ENCODE results near the gene STX5.
A peak's percentile ranks its signal among the peaks of the same experiment; 100 is the strongest.

STX5 gene

DNA sequence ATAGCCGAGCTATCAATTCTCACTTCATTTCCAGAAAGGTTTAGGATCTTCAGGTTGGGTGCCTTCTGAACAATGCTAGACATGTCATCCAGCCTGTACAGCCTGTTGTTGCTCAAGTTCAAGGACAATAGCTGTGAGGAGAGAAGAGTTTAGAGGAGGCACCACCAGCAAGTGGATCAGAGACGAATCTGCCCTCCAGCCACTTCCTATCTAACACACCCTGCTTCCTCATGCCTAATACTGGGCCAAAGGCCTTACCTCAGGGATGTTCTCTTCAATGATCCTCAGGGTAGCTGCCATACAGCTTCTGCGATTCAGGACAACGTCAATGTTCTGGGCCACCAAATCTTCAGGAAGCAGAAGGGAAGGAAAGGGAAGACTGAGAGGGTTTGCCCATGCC, 30.8 kb downstream of the STX5 start:
- no peak for DNase-seq (ENCODE audit: low read depth)
- TF ChIP-seq, protein P1, sequence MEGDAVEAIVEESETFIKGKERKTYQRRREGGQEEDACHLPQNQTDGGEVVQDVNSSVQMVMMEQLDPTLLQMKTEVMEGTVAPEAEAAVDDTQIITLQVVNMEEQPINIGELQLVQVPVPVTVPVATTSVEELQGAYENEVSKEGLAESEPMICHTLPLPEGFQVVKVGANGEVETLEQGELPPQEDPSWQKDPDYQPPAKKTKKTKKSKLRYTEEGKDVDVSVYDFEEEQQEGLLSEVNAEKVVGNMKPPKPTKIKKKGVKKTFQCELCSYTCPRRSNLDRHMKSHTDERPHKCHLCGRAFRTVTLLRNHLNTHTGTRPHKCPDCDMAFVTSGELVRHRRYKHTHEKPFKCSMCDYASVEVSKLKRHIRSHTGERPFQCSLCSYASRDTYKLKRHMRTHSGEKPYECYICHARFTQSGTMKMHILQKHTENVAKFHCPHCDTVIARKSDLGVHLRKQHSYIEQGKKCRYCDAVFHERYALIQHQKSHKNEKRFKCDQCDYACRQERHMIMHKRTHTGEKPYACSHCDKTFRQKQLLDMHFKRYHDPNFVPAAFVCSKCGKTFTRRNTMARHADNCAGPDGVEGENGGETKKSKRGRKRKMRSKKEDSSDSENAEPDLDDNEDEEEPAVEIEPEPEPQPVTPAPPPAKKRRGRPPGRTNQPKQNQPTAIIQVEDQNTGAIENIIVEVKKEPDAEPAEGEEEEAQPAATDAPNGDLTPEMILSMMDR (IDR thresholded peaks at IDR 0.05; ENCODE audit: low read length, missing control alignments) = no peak
- no peak overlapping the region for H3K4me3 ChIP-seq (replicated peaks; ENCODE audit: low read depth, low read length)

- H3K4me3 ChIP-seq (replicated peaks; ENCODE audit: low read depth, low read length) = no peak overlapping the region
- no peak for DNase-seq (ENCODE audit: low read depth)
- TF ChIP-seq, protein P1 (IDR thresholded peaks at IDR 0.05; ENCODE audit: low read length, missing control alignments) = no peak
These were observed 32.4 kb downstream of the STX5 start for GRCh38 chr11:62799486-62799885.

DNA sequence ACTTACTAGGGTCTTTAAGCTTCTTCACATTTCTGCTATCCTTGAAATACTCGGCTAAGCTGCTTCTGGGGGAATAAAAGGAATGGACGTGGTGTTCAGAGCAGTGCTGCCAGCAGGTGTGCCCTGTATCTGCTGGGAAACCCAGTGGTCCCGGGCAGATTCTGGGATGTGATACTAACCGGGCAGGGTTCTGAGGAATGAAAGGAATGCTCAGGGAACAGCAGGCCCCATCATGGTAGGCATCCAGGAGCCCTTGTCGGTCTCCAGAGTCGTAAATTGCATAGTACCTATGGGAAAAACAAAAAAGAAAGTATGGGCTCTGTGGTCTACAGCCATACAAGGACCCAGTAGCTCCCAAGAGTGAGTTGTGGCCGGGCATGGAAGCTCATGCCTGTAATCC, 35.6 kb downstream of the STX5 start:
- TF ChIP-seq, protein P1 (IDR thresholded peaks at IDR 0.05; ENCODE audit: low read length, missing control alignments) = no peak

DNA sequence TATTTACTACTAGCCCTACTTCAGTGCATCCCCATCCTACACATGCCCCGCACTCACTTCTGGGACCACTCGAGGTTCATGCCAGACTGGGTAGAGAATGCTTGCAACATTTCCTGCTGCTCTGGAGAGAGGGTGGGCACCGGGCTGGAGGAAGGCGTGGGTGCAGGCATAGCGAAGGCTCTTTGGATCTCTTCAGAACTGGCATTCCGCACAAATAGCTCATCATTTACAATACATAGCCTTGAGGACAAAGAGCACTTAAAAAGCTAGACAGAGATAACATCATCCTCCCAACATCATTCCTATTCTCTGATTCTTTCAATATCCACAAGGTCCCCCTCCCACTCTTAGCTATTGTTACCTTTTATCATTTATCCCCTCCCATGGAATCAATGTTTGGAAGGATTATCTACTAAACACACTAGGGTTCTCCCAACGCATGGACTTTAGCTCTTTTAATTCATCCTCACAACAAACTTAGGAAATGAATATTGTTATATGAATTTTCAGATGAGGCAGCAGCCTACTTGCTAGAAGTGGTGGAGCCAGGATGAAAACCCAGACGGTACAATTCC, 37.6 kb downstream of the STX5 start:
- no peak overlapping the region for H3K4me3 ChIP-seq (replicated peaks; ENCODE audit: low read depth, low read length)
- TF ChIP-seq, protein P1 (IDR thresholded peaks at IDR 0.05; ENCODE audit: low read length, missing control alignments) = no peak
- DNase-seq (ENCODE audit: low read depth) = no peak

More for the DNA sequence above, 35.6 kb downstream of the STX5 start:
- no peak overlapping the region for H3K4me3 ChIP-seq (replicated peaks; ENCODE audit: low read depth, low read length)
- DNase-seq (ENCODE audit: low read depth) = no peak

GRCh38 chr11:62792202-62792575, 39.7 kb downstream of the STX5 start:
- TF ChIP-seq, protein P1 (IDR thresholded peaks at IDR 0.05; ENCODE audit: low read length, missing control alignments) = no peak
- H3K4me3 ChIP-seq (replicated peaks; ENCODE audit: low read depth, low read length) = peak overlapping the region; percentile 88
- DNase-seq (ENCODE audit: low read depth) = no peak

DNA sequence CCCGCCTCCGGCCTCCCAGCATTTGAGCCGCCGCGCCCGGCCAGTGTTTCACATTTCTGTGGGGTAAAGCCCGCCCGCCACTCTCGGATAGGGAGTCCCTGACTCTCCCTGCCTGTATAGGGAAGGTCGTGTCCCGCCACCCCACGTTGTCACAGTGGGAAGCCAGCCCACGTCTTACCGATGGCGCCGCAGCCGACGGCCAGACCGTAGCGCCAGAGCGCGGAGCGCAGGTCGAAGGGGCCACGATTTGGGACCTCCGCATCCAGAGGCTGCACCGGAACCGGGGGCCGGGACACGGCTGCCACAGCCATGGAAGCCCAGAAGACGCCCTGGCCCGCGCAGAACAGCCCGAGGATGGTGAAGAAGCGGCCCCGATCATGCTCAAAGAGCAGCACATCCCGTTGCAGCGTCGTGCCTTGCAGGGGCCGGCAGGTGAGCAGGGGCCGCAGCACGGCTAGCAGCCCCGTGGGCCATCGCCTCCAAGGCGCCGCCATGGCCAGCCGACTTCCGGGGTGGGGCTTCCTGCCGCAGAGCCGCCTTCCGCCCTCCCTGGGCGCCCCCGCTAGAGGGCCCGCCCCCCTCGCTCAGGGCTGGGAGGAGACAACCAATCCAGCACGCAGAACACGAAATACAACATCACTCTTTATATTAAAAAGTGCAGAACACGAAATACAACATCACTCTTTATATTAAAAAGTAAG, 40.2 kb downstream of the STX5 start, which contains the start of gene TMEM223:
Gene TMEM223, minus strand, starts transcription at position 506 of the 701 bp plus-strand sequence. Its CDS starts 12 bp downstream, at position 494.
- DNase-seq (ENCODE audit: low read depth) = peak; percentile 73
- peak within 1 kb of the TSS; percentile 88 for H3K4me3 ChIP-seq (replicated peaks; ENCODE audit: low read depth, low read length)
- TF ChIP-seq, protein P1 (IDR thresholded peaks at IDR 0.05; ENCODE audit: low read length, missing control alignments) = no peak
